ENCODE data around the gene FBLIM1. TPM values are rescaled to one million over a fixed set of nuclear protein-coding genes. Genes with fewer than 3 reads are reported as not detected.

FBLIM1 gene
- total RNA-seq, 2 experiments from 2014 or later: 0.05 TPM; not detected in 1

DNA sequence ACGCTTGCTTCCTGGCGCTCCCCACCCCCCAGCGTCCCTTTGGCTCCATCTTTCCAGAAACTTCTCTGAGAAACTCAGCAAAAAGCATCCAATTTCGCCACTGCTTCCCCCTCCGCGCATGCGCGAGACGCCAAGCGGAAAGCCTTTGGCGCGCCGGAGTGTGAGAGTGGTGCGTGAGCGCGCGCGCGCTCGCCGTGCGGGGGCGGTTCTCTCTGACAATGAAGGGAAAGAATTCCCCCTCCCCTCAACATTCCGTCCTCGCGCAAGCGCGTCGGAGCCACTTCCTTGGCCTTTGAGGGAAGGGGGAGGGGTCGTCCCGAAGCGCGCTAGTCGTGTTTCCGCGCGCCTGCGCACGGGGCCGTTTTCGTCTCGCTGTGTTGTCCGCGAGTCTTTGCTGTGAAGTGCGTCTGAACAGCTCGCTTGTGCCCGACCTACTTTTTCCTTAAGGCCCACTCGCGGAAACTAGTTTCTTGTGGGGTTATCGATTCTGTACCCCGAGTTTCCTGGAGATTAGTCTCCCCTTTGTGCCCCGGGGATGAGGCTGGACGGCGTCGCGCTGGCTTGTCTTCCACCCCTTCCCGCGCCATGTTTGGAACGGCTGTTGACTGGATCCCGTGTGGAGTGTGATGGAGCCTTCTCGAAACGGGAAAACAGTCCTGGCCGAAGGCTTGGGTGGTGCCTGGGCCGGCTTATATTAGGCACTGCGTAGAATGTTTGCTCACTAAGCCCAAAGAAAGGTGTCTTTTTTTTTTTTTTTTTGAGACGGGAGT lies 77.3 kb downstream of the FBLIM1 start:
- no peaks in the 10 kb centered on the region for H3K27me3 Mint-ChIP-seq
- CTCF ChIA-PET: interaction anchor here (0.6 to 3.6 kb wide), 6 partner anchors 9 to 154 kb away, joined by 3 to 17 read pairs (median 3); partner anchors contain the start of gene SPEN
- POLR2A ChIA-PET: interaction anchor here (0.6 to 3.4 kb wide), 4 partner anchors 12 to 372 kb away, joined by 3 to 68 read pairs (median 3); partner anchors contain the start of gene SPEN
- H3K9me3 Mint-ChIP-seq: no peaks in the 10 kb centered on the region
- intact Hi-C loops (cut with micrococcal nuclease): loop anchor here (1.0 kb wide), 3 partner anchors 11 to 531 kb away; partner anchors contain the start of genes SPEN, SZRD1 and ZBTB17
- H3K27ac Mint-ChIP-seq: peak overlapping the region; percentile 96
- DNase-seq: peak; percentile 100
- H3K36me3 Mint-ChIP-seq: peaks cover 4% of the 10 kb centered on the region
- peaks cover 18% of the 10 kb centered on the region for H3K4me1 Mint-ChIP-seq (ENCODE audit: low read depth)
- H3K4me3 Mint-ChIP-seq: peak overlapping the region; percentile 81

Other genes with a start within 250 kb of the FBLIM1 start
- gene CASP9, start 234.6 kb upstream of the FBLIM1 start, total RNA-seq: 10 to 100 TPM; 10.5 to 11.5 TPM
- 10 to 100 TPM; 10.0 to 10.4 TPM for gene DNAJC16, start 231.9 kb upstream of the FBLIM1 start, total RNA-seq
- gene AGMAT, start 173.7 kb upstream of the FBLIM1 start, total RNA-seq: 10 to 100 TPM; 13.9 to 15.2 TPM
- gene DDI2, start 141.3 kb upstream of the FBLIM1 start, total RNA-seq: 10 to 100 TPM; 26.3 to 28.2 TPM
- 10 to 100 TPM; 46.5 to 48.1 TPM for gene PLEKHM2, start 74.5 kb upstream of the FBLIM1 start, total RNA-seq
- 1 to 10 TPM in 1 of 2 experiments, under 1 TPM in 1; 0.92 to 1.5 TPM for gene SLC25A34, start 22.5 kb upstream of the FBLIM1 start, total RNA-seq
- not detected for gene TMEM82, start 16.3 kb upstream of the FBLIM1 start, total RNA-seq
- gene UQCRHL, start 48.9 kb downstream of the FBLIM1 start, total RNA-seq: 1 to 10 TPM; 2.0 to 2.5 TPM
- 10 to 100 TPM; 37.0 to 41.9 TPM for gene SPEN, start 88.9 kb downstream of the FBLIM1 start, total RNA-seq
- gene ZBTB17, start 217.3 kb downstream of the FBLIM1 start, total RNA-seq: 10 to 100 TPM; 52.7 to 58.8 TPM
- not detected for gene SRARP, start 245.4 kb downstream of the FBLIM1 start, total RNA-seq

All from activated CD4-positive, alpha-beta memory T cell treated with anti-CD3 and anti-CD28 coated beads for 36 hours (primary cell).